Astrocyte (in vitro differentiated cells and primary cell): Measurements from ENCODE around the gene SLC29A4. TPM values are rescaled to one million over a fixed set of nuclear protein-coding genes. Genes with fewer than 3 reads are reported as not detected.
"Not testable (repeated sequence)": the region's sequence is repeated elsewhere in the genome, so short reads cannot be mapped to it uniquely, and the experiment has no call there.

Source experiments
- DNase-seq: peaks from one replicate; pipeline ENCODE4 v3.0.0-alpha.2; 2010; ENCODE audit warnings: low read depth
- FAIRE-seq: peaks from 2 replicates; lab custom pipeline; 2011; peaks lifted over from hg19 to GRCh38; lab: Jason Lieb, UNC
- H2AFZ ChIP-seq: 2 replicates; pipeline ENCODE4 v1.6.0; 2012; ENCODE audit warnings: low read depth, low read length, inconsistent platforms
- H3K27ac ChIP-seq: 2 replicates; pipeline ENCODE4 v1.5.1; 2011; ENCODE audit warnings: low read depth, low read length, inconsistent platforms
- H3K27me3 ChIP-seq: 2 replicates; pipeline ENCODE4 v1.6.0; 2011; ENCODE audit warnings: low read length, inconsistent platforms; ENCODE audit not compliant: insufficient read depth
- H3K36me3 ChIP-seq: 2 replicates; pipeline ENCODE4 v1.5.1; 2011; ENCODE audit warnings: low read length, inconsistent platforms; ENCODE audit not compliant: insufficient read depth
- H3K4me1 ChIP-seq: 2 replicates; pipeline ENCODE4 v1.5.1; 2011; ENCODE audit warnings: low read length, inconsistent platforms; ENCODE audit not compliant: insufficient read depth
- H3K4me2 ChIP-seq: 2 replicates; pipeline ENCODE4 v1.6.0; 2012; ENCODE audit warnings: low read length, inconsistent platforms
- H3K4me3 ChIP-seq: 2 replicates; pipeline ENCODE4 v1.5.1; 2011; ENCODE audit warnings: low read depth, mild to moderate bottlenecking, low read length, inconsistent platforms; ENCODE audit not compliant: insufficient read depth
- H3K79me2 ChIP-seq: 2 replicates; pipeline ENCODE4 v1.6.0; 2012; ENCODE audit warnings: mild to moderate bottlenecking, low read length, inconsistent platforms; ENCODE audit not compliant: insufficient read depth
- H3K9ac ChIP-seq: 2 replicates; pipeline ENCODE4 v1.6.0; 2012; ENCODE audit warnings: mild to moderate bottlenecking, low read length, inconsistent platforms
- H3K9me3 ChIP-seq: 2 replicates; pipeline ENCODE4 v1.5.1; 2012; ENCODE audit warnings: low read depth, mild to moderate bottlenecking, low read length, inconsistent platforms; ENCODE audit not compliant: insufficient read depth
- H4K20me1 ChIP-seq: 2 replicates; pipeline ENCODE4 v1.6.0; 2012; ENCODE audit warnings: low read length, inconsistent platforms; ENCODE audit not compliant: insufficient read depth
- H3K27ac Mint-ChIP-seq: one replicate; pipeline ENCODE4 v1.8.0; 2021; ENCODE audit warnings: mild to moderate bottlenecking, mixed read lengths; ENCODE audit not compliant: unreplicated experiment
- H3K27me3 Mint-ChIP-seq: one replicate; pipeline ENCODE4 v1.8.0; 2021; ENCODE audit warnings: low read depth, mixed read lengths; ENCODE audit not compliant: unreplicated experiment
- H3K36me3 Mint-ChIP-seq: one replicate; pipeline ENCODE4 v1.8.0; 2021; ENCODE audit warnings: low read depth, mixed read lengths; ENCODE audit not compliant: unreplicated experiment
- H3K4me1 Mint-ChIP-seq: one replicate; pipeline ENCODE4 v1.8.0; 2021; ENCODE audit warnings: low read depth, mixed read lengths; ENCODE audit not compliant: unreplicated experiment
- H3K4me3 Mint-ChIP-seq: one replicate; pipeline ENCODE4 v1.8.0; 2021; ENCODE audit warnings: mild to moderate bottlenecking, moderate library complexity, mixed read lengths; ENCODE audit not compliant: unreplicated experiment
- H3K9me3 Mint-ChIP-seq: one replicate; pipeline ENCODE4 v1.8.0; 2021; ENCODE audit warnings: mild to moderate bottlenecking, mixed read lengths; ENCODE audit not compliant: unreplicated experiment
- EZH2 ChIP-seq: IDR thresholded peaks from 2 replicates; pipeline ENCODE4 v1.6.1; 2012; ENCODE audit warnings: mild to moderate bottlenecking, low read length, inconsistent platforms; ENCODE audit not compliant: insufficient read depth
- total RNA-seq: library from RNA; stranded (reverse); gene quantifications from 2 replicates; pipeline ENCODE4 v1.2.1, GENCODE V29; 2021
- TF ChIP-seq, protein P1 (sequence below): IDR thresholded peaks from 2 replicates; pipeline ENCODE4 v1.5.1; 2011; ENCODE audit warnings: low read depth, mild to moderate bottlenecking, inconsistent platforms, low read length, moderate library complexity; ENCODE audit not compliant: insufficient read depth

Gene SLC29A4
- total RNA-seq, 1 donor from 2014 or later: 8.2 TPM

DNA sequence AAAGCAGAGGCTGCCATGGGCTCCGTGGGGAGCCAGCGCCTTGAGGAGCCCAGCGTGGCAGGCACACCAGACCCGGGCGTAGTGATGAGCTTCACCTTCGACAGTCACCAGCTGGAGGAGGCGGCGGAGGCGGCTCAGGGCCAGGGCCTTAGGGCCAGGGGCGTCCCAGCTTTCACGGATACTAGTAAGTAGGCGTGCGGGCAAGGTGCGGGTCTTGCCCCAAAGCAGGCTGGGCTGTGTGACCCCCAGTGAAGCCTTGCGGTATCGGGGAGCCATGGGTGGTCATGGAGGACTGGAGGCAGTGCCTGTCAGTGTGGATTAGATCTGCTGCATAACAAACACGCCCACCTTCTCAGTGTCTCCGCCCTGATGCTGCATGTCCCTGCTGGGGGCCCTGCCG is 5.1 kb downstream of the SLC29A4 start:
- no peaks in the 10 kb centered on the region for H3K36me3 ChIP-seq
- no peak overlapping the region for H3K9ac ChIP-seq
- Mint-ChIP-seq H3K4me1 (peaks cover 2% of the 10 kb centered on the region), H3K4me3 (no peak overlapping the region), H3K27ac (no peak overlapping the region), H3K36me3 (peaks cover 4% of the 10 kb centered on the region), H3K9me3 (no peaks in the 10 kb centered on the region), H3K27me3 (peaks cover 11% of the 10 kb centered on the region)
- H3K27me3 ChIP-seq: no peaks in the 10 kb centered on the region
- FAIRE-seq (no peak), DNase-seq (no peak)
- H3K9me3 ChIP-seq: no peaks in the 10 kb centered on the region
- H3K4me2 ChIP-seq: no peak overlapping the region
- H3K79me2 ChIP-seq: no peaks in the 10 kb centered on the region
- no peak overlapping the region for H3K4me3 ChIP-seq
- H2AFZ ChIP-seq: no peak overlapping the region
- no peak for TF ChIP-seq EZH2
- TF ChIP-seq, protein P1, sequence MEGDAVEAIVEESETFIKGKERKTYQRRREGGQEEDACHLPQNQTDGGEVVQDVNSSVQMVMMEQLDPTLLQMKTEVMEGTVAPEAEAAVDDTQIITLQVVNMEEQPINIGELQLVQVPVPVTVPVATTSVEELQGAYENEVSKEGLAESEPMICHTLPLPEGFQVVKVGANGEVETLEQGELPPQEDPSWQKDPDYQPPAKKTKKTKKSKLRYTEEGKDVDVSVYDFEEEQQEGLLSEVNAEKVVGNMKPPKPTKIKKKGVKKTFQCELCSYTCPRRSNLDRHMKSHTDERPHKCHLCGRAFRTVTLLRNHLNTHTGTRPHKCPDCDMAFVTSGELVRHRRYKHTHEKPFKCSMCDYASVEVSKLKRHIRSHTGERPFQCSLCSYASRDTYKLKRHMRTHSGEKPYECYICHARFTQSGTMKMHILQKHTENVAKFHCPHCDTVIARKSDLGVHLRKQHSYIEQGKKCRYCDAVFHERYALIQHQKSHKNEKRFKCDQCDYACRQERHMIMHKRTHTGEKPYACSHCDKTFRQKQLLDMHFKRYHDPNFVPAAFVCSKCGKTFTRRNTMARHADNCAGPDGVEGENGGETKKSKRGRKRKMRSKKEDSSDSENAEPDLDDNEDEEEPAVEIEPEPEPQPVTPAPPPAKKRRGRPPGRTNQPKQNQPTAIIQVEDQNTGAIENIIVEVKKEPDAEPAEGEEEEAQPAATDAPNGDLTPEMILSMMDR: no peak
- no peaks in the 10 kb centered on the region for H3K4me1 ChIP-seq
- peaks cover 6% of the 10 kb centered on the region for H4K20me1 ChIP-seq
- H3K27ac ChIP-seq: no peak overlapping the region

GRCh38 chr7:5288560-5288959 is 5.8 kb downstream of the SLC29A4 start:
- not testable (repeated sequence) for H4K20me1 ChIP-seq, H2AFZ ChIP-seq, H3K27ac ChIP-seq, H3K4me1 Mint-ChIP-seq, H3K36me3 Mint-ChIP-seq, H3K79me2 ChIP-seq, H3K27ac Mint-ChIP-seq, H3K4me1 ChIP-seq, H3K9ac ChIP-seq, H3K36me3 ChIP-seq, DNase-seq, H3K9me3 ChIP-seq, H3K4me3 ChIP-seq, H3K27me3 ChIP-seq, FAIRE-seq, H3K4me2 ChIP-seq, H3K9me3 Mint-ChIP-seq, H3K4me3 Mint-ChIP-seq
- H3K27me3 Mint-ChIP-seq: peaks cover 11% of the 10 kb centered on the region

- Mint-ChIP-seq H3K27me3 (peaks cover 9% of the 10 kb centered on the region), H3K4me3 (no peak overlapping the region), H3K4me1 (peaks cover under 1% of the 10 kb centered on the region), H3K36me3 (peaks cover 7% of the 10 kb centered on the region), H3K9me3 (peaks cover under 1% of the 10 kb centered on the region), H3K27ac (no peak overlapping the region)
- Histone ChIP-seq H2AFZ (no peak overlapping the region), H3K36me3 (no peaks in the 10 kb centered on the region), H3K4me3 (no peak overlapping the region), H3K27ac (no peak overlapping the region), H4K20me1 (peaks cover 5% of the 10 kb centered on the region), H3K4me1 (no peaks in the 10 kb centered on the region), H3K27me3 (no peaks in the 10 kb centered on the region), H3K4me2 (no peak overlapping the region), H3K79me2 (no peaks in the 10 kb centered on the region), H3K9ac (no peak overlapping the region), H3K9me3 (peaks cover under 1% of the 10 kb centered on the region)
- DNase-seq (no peak), FAIRE-seq (no peak)
- no peak for TF ChIP-seq EZH2
- TF ChIP-seq, protein P1: no peak
These were observed 6.6 kb downstream of the SLC29A4 start for GRCh38 chr7:5289355-5289754.
